Measurements from ENCODE around the gene AK9. TPM values are rescaled to one million over a fixed set of nuclear protein-coding genes. Genes with fewer than 3 reads are reported as not detected.
A peak's percentile ranks its signal among the peaks of the same experiment; 100 is the strongest.

The AK9 gene
- polyA plus RNA-seq, 1 donor from 2014 or later = 27.7 TPM

DNA sequence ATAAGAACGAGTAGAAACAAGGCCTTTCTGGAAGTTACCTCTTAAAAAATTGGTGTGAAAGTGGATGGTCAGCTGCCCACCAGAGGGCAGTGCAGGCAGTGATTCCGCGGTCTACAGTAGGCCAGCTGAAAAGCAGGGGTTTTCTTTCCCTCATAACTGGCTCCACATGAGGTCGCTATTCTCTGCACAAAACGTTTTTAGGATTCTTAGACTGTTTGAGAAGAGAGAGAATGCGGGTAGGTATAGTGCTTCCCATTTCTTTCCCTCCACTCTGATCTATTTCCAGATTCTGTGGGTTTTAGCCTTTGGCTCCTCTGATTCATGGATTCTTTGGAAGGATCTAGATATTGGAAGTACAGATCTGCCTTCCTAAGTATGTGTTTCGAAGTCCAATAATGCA, 14.3 kb upstream of the AK9 start:
- H2AFZ ChIP-seq (ENCODE audit: low read depth, low read length) = no peak overlapping the region
- H3K4me2 ChIP-seq (ENCODE audit: low read length) = no peak overlapping the region
- H3F3A ChIP-seq (ENCODE audit: insufficient read depth, low read length, poor library complexity, severe bottlenecking) = no peaks in the 10 kb centered on the region
- TF ChIP-seq RAD21 (conservative IDR thresholded peaks at IDR 0.05) (peak; percentile 98), SMC3 (conservative IDR thresholded peaks at IDR 0.05; ENCODE audit: poor library complexity) (peak; percentile 99), EP300 (conservative IDR thresholded peaks at IDR 0.05; ENCODE audit: poor library complexity, severe bottlenecking) (no peak), MXI1 (conservative IDR thresholded peaks at IDR 0.05; ENCODE audit: poor library complexity, severe bottlenecking) (no peak), POLR2AphosphoS5 (IDR thresholded peaks at IDR 0.05) (no peak), EZH2 (IDR thresholded peaks at IDR 0.05; ENCODE audit: borderline replicate concordance, insufficient read depth, low read length, poor library complexity, severe bottlenecking) (no peak), TAF1 (IDR thresholded peaks at IDR 0.05; ENCODE audit: low read depth) (no peak)
- TF ChIP-seq, protein P1, sequence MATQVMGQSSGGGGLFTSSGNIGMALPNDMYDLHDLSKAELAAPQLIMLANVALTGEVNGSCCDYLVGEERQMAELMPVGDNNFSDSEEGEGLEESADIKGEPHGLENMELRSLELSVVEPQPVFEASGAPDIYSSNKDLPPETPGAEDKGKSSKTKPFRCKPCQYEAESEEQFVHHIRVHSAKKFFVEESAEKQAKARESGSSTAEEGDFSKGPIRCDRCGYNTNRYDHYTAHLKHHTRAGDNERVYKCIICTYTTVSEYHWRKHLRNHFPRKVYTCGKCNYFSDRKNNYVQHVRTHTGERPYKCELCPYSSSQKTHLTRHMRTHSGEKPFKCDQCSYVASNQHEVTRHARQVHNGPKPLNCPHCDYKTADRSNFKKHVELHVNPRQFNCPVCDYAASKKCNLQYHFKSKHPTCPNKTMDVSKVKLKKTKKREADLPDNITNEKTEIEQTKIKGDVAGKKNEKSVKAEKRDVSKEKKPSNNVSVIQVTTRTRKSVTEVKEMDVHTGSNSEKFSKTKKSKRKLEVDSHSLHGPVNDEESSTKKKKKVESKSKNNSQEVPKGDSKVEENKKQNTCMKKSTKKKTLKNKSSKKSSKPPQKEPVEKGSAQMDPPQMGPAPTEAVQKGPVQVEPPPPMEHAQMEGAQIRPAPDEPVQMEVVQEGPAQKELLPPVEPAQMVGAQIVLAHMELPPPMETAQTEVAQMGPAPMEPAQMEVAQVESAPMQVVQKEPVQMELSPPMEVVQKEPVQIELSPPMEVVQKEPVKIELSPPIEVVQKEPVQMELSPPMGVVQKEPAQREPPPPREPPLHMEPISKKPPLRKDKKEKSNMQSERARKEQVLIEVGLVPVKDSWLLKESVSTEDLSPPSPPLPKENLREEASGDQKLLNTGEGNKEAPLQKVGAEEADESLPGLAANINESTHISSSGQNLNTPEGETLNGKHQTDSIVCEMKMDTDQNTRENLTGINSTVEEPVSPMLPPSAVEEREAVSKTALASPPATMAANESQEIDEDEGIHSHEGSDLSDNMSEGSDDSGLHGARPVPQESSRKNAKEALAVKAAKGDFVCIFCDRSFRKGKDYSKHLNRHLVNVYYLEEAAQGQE (IDR thresholded peaks at IDR 0.05; ENCODE audit: borderline replicate concordance) = no peak
- TF ChIP-seq, protein P2, sequence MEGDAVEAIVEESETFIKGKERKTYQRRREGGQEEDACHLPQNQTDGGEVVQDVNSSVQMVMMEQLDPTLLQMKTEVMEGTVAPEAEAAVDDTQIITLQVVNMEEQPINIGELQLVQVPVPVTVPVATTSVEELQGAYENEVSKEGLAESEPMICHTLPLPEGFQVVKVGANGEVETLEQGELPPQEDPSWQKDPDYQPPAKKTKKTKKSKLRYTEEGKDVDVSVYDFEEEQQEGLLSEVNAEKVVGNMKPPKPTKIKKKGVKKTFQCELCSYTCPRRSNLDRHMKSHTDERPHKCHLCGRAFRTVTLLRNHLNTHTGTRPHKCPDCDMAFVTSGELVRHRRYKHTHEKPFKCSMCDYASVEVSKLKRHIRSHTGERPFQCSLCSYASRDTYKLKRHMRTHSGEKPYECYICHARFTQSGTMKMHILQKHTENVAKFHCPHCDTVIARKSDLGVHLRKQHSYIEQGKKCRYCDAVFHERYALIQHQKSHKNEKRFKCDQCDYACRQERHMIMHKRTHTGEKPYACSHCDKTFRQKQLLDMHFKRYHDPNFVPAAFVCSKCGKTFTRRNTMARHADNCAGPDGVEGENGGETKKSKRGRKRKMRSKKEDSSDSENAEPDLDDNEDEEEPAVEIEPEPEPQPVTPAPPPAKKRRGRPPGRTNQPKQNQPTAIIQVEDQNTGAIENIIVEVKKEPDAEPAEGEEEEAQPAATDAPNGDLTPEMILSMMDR (IDR thresholded peaks at IDR 0.05; ENCODE audit: poor library complexity, severe bottlenecking) = peak; percentile 99
- H4K20me1 ChIP-seq (ENCODE audit: insufficient read depth) = no peaks in the 10 kb centered on the region
- no peaks in the 10 kb centered on the region for H3K36me3 ChIP-seq (ENCODE audit: insufficient read depth, low read length)
- no peaks in the 10 kb centered on the region for H3K27me3 ChIP-seq (ENCODE audit: insufficient read depth, low read depth, low read length)
- no peaks in the 10 kb centered on the region for H3K79me2 ChIP-seq (replicated peaks; ENCODE audit: insufficient read depth, low read length)
- H3K9me2 ChIP-seq (ENCODE audit: insufficient read depth, low read length) = no peaks in the 10 kb centered on the region
- H3K27ac ChIP-seq (ENCODE audit: low read length) = no peak overlapping the region
- H3K9ac ChIP-seq (ENCODE audit: low read length) = no peak overlapping the region
- H3K4me3 ChIP-seq (ENCODE audit: low read length) = no peak overlapping the region
- no peaks in the 10 kb centered on the region for H3K9me3 ChIP-seq (ENCODE audit: low read length)

DNA sequence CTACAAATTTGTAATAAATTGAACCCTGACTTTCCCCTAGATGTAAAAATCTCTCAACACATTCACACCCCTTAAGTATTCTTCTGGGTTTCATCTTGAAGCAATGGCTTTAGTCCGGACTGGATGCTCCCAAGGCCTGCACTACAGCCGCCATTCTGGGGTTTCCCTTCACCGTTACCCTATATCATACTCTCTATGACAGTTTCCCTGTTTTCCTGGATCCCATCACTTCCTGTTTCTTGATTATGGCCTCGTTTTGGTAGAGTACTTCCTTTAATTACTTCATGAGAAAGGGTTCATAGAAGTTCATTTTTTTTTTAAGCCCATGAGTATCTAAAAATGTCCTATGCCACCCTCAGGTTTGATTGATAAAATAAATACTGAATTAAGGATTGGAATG, 11.8 kb upstream of the AK9 start:
- Histone ChIP-seq H2AFZ (ENCODE audit: low read depth, low read length) (no peak overlapping the region), H3K9ac (ENCODE audit: low read length) (no peak overlapping the region), H3F3A (ENCODE audit: insufficient read depth, low read length, poor library complexity, severe bottlenecking) (no peaks in the 10 kb centered on the region), H3K9me2 (ENCODE audit: insufficient read depth, low read length) (no peaks in the 10 kb centered on the region), H3K27ac (ENCODE audit: low read length) (no peak overlapping the region), H3K36me3 (ENCODE audit: insufficient read depth, low read length) (no peaks in the 10 kb centered on the region), H3K9me3 (ENCODE audit: low read length) (no peaks in the 10 kb centered on the region), H3K79me2 (replicated peaks; ENCODE audit: insufficient read depth, low read length) (no peaks in the 10 kb centered on the region), H4K20me1 (ENCODE audit: insufficient read depth) (no peaks in the 10 kb centered on the region), H3K4me2 (ENCODE audit: low read length) (no peak overlapping the region), H3K4me3 (ENCODE audit: low read length) (no peak overlapping the region), H3K27me3 (ENCODE audit: insufficient read depth, low read depth, low read length) (no peaks in the 10 kb centered on the region)
- TF ChIP-seq EZH2 (IDR thresholded peaks at IDR 0.05; ENCODE audit: borderline replicate concordance, insufficient read depth, low read length, poor library complexity, severe bottlenecking) (no peak), RAD21 (conservative IDR thresholded peaks at IDR 0.05) (no peak), TAF1 (IDR thresholded peaks at IDR 0.05; ENCODE audit: low read depth) (no peak), POLR2AphosphoS5 (IDR thresholded peaks at IDR 0.05) (no peak), MXI1 (conservative IDR thresholded peaks at IDR 0.05; ENCODE audit: poor library complexity, severe bottlenecking) (no peak), SMC3 (conservative IDR thresholded peaks at IDR 0.05; ENCODE audit: poor library complexity) (no peak), EP300 (conservative IDR thresholded peaks at IDR 0.05; ENCODE audit: poor library complexity, severe bottlenecking) (no peak)
- TF ChIP-seq, protein P2 (IDR thresholded peaks at IDR 0.05; ENCODE audit: poor library complexity, severe bottlenecking) = no peak
- TF ChIP-seq, protein P1 (IDR thresholded peaks at IDR 0.05; ENCODE audit: borderline replicate concordance) = no peak

All from neural cell (in vitro differentiated cells).